Measurements from ENCODE around the gene SNRNP70.
"Not testable (repeated sequence)": the region's sequence is repeated elsewhere in the genome, so short reads cannot be mapped to it uniquely, and the experiment has no call there.

The SNRNP70 gene

DNA sequence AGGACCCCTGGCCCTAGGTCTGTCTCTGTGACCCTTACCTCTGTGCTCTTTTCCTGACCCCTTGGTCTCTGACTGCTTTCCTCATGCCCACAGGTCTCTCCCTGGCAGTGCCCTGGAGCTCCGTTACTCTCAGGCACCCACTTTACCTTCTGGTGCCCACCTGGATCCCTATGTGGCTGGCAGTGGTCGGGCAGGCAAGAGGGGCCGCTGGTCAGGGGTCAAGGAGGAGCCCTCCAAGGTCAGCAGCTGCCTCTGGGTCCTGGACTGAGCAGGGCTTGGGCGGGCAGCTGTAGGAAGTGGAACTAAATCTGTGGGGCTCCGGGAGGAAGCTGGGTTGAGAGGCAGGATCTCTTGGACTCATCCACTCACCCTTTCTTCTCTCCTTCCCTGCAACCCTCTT lies 50.4 kb downstream of the SNRNP70 start:
- TF ChIP-seq, protein P1, sequence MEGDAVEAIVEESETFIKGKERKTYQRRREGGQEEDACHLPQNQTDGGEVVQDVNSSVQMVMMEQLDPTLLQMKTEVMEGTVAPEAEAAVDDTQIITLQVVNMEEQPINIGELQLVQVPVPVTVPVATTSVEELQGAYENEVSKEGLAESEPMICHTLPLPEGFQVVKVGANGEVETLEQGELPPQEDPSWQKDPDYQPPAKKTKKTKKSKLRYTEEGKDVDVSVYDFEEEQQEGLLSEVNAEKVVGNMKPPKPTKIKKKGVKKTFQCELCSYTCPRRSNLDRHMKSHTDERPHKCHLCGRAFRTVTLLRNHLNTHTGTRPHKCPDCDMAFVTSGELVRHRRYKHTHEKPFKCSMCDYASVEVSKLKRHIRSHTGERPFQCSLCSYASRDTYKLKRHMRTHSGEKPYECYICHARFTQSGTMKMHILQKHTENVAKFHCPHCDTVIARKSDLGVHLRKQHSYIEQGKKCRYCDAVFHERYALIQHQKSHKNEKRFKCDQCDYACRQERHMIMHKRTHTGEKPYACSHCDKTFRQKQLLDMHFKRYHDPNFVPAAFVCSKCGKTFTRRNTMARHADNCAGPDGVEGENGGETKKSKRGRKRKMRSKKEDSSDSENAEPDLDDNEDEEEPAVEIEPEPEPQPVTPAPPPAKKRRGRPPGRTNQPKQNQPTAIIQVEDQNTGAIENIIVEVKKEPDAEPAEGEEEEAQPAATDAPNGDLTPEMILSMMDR (IDR thresholded peaks at IDR 0.05; ENCODE audit: low read depth, low read length): no peak
- H3K36me3 ChIP-seq: peaks cover 34% of the 10 kb centered on the region
- no peaks in the 10 kb centered on the region for H3K27me3 ChIP-seq
- H3K4me3 ChIP-seq (ENCODE audit: low read depth, low read length): no peak overlapping the region
- no peaks in the 10 kb centered on the region for H3K4me1 ChIP-seq
- no peak for DNase-seq
- no peaks in the 10 kb centered on the region for H3K9me3 ChIP-seq

DNA sequence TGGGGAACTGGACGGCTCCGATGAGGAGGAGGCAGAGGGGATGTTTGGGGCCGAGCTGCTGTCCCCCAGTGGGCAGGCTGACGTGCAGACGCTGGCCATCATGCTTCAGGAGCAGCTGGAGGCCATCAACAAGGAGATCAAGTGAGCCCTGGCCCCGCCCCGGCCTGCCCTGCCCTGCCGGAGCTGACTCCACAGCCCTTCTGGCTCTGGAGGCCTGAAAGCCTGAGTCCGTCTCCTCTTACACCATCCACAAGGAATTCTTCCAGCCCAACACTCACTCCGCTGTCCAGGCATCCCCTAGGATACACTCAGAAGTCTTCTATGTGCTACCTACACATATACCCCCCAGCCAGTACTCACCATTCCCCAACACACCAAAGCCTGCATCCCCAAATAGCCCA lies 51.5 kb downstream of the SNRNP70 start:
- Histone ChIP-seq H3K4me3 (ENCODE audit: low read depth, low read length) (no peak overlapping the region), H3K36me3 (peaks cover 34% of the 10 kb centered on the region), H3K9me3 (no peaks in the 10 kb centered on the region), H3K4me1 (no peaks in the 10 kb centered on the region), H3K27me3 (no peaks in the 10 kb centered on the region)
- TF ChIP-seq, protein P1 (IDR thresholded peaks at IDR 0.05; ENCODE audit: low read depth, low read length): no peak
- DNase-seq: no peak

DNA sequence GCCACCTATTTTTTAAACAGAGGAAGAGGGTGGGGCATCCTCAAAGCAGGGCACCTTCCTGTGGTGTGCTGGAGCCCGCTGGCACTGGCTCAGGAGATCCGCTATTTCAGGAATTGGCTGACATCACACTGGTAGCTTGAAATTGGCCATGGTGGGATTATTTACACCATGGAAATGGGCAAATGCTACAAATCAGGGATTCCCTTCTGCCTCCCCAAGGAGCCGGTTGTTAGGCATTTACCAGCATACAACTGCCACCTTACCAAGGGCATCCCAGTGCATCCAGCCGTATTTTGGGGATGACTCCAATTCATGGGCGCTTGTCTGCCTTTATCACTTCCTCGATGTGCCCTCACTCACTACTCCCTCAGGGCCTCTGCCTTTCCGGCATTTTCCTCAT lies 55.7 kb downstream of the SNRNP70 start:
- H3K27me3 ChIP-seq: no peaks in the 10 kb centered on the region
- H3K36me3 ChIP-seq: peaks cover 3% of the 10 kb centered on the region
- TF ChIP-seq, protein P1 (IDR thresholded peaks at IDR 0.05; ENCODE audit: low read depth, low read length): no peak
- H3K9me3 ChIP-seq: no peaks in the 10 kb centered on the region
- H3K4me3 ChIP-seq (ENCODE audit: low read depth, low read length): no peak overlapping the region
- DNase-seq: no peak
- peaks cover 4% of the 10 kb centered on the region for H3K4me1 ChIP-seq

DNA sequence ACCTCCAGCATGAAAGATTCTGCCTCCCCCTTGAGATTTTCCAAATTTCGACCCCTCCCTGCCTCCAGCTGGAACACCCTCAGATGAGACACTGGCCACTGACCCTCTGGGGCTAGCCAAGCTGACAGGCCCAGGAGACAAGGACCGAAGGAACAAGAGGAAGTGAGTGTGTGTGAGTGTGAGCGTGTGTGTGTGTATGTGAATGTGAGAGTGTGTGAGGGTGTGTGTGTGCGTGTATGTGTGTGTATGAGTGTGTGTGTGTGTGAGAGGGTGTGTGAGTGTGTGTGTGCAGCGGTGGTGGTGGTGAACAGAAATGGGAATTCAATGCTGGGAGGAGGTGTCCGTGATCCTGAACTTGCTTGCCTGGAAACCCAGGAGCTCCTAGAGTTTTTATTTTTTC lies 56.1 kb downstream of the SNRNP70 start:
- Histone ChIP-seq H3K4me3 (ENCODE audit: low read depth, low read length) (no peak overlapping the region), H3K27me3 (no peaks in the 10 kb centered on the region), H3K9me3 (no peaks in the 10 kb centered on the region), H3K36me3 (peaks cover 3% of the 10 kb centered on the region), H3K4me1 (peaks cover 4% of the 10 kb centered on the region)
- no peak for DNase-seq
- TF ChIP-seq, protein P1 (IDR thresholded peaks at IDR 0.05; ENCODE audit: low read depth, low read length): no peak

DNA sequence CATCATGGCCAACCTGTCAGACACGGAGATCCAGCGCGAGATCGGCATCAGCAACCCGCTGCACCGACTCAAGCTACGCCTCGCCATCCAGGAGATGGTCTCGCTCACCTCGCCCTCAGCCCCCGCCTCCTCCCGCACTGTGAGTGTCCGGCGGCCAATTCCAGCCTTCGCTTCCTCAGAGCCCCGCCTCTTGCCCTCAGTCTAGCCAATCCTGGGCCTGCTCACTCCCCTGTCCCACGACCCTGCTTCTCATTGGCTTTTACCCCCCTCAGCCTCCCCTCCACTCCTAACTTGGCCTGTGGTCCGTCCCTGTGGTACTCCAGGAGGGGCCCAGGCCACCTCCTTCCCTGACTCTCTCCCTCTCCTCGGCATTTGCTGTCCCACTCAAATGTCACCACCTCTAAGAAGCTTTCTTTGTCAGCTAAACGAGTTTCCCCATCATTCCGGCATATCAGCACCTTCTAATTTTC lies 57.6 kb downstream of the SNRNP70 start:
- peak overlapping the region; percentile 66 for H3K4me3 ChIP-seq (ENCODE audit: low read depth, low read length)
- H3K27me3 ChIP-seq: no peaks in the 10 kb centered on the region
- DNase-seq: peak; percentile 97
- no peaks in the 10 kb centered on the region for H3K9me3 ChIP-seq
- H3K4me1 ChIP-seq: peaks cover 4% of the 10 kb centered on the region
- TF ChIP-seq, protein P1 (IDR thresholded peaks at IDR 0.05; ENCODE audit: low read depth, low read length): no peak
- H3K36me3 ChIP-seq: no peaks in the 10 kb centered on the region; the same call in 1 of the 2 replicates

DNA sequence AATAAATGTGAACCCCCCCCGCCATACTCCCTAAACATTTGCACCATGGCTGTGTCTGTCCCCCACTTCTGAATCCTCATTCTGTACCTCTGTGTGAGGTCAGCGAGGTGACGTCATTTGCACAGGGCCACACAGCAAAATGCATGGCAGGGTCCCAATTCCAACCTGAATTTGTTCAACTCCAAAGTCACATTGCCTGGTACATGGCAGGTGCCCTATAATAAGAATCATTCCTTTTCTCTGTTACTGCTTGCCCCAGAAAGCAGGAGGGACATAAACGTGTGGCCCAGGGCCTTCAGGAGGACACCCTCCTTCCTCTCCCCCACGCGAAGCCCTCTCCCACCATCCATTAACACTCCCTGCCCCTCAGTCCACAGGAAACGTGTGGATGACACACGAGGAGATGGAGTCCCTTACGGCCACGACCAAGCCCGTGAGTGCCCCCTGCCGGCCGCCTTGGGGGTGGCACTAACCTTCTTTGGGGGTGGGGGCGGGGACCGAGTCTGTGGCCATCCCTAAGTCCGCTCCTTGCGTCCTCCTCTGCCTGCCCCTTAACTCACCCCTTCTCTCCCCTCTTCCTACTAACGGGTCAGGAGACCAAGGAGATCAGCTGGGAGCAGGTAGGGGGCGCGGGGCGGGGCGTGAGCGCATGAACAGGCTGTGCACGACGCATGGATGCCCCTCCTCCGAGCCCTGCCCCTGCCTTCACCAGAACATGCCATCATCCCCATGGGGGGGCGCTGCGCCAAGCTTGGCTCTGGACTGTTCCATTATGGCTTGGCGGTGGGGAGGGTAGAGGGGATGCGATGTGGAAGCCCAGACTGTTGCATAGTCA lies 60.5 kb downstream of the SNRNP70 start:
- DNase-seq: peak; percentile 93
- no peaks in the 10 kb centered on the region; the same call in 1 of the 2 replicates for H3K36me3 ChIP-seq
- no peaks in the 10 kb centered on the region for H3K27me3 ChIP-seq
- peak overlapping the region; percentile 47 for H3K4me3 ChIP-seq (ENCODE audit: low read depth, low read length)
- H3K9me3 ChIP-seq: no peaks in the 10 kb centered on the region
- H3K4me1 ChIP-seq: peaks cover 4% of the 10 kb centered on the region
- TF ChIP-seq, protein P1 (IDR thresholded peaks at IDR 0.05; ENCODE audit: low read depth, low read length): peak; percentile 83

DNA sequence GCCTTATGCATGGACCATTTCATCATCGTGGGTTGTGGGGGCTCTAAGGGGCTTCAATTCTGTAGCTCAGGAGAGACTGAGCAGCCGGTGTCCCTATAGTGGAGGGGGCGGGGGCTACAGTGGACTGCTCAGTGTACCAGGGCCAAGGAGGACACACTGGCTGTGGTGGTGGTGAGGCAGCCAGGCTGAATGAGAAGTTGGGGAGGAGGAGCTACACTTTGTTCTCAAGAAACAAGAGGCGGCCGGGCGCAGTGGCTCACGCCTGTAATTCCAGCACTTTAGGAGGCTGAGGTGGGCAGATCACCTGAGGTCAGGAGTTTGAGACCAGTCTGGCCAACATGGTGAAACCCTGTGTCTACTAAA lies 61.1 kb downstream of the SNRNP70 start:
- H3K27me3 ChIP-seq, H3K36me3 ChIP-seq, H3K4me1 ChIP-seq, DNase-seq, H3K9me3 ChIP-seq: not testable (repeated sequence)
- peak overlapping the region; percentile 47 for H3K4me3 ChIP-seq (ENCODE audit: low read depth, low read length)

All from BE2C (cell line).